AG10803 (cell line): ENCODE data around the gene C3orf62.

ENCODE experiments used
- DNase-seq: peaks from one replicate; pipeline ENCODE4 v3.0.0; 2010; ENCODE audit warnings: low read depth
- H3K4me3 ChIP-seq: 2 replicates; pipeline ENCODE4 v1.5.1; 2011; ENCODE audit warnings: mild to moderate bottlenecking, low read length, control low read depth
- TF ChIP-seq, protein P1 (sequence below): conservative IDR thresholded peaks from 2 replicates; pipeline ENCODE4 v1.5.1; 2011; ENCODE audit warnings: mild to moderate bottlenecking, low read length, control low read depth, inconsistent platforms

The C3orf62 gene

DNA sequence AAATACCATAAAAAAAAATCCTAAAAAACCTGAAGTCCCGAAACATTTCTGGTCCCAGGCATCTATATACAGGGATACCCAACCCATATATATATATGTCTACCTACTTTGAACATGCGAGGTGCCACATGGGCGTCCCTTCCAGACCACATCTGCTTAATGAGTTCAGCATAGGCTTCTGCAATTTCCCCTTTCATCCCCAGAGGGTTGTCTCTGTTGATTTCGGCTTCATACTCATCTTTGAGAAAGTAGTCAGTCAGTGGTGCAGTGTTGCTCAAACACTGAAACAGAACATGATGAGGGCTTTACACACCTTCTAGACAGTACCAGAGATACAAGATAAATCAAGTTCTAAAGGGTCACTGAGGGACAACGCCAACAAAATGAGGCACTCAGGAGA is 28.6 kb upstream of the C3orf62 start:
- no peak for DNase-seq
- TF ChIP-seq, protein P1, sequence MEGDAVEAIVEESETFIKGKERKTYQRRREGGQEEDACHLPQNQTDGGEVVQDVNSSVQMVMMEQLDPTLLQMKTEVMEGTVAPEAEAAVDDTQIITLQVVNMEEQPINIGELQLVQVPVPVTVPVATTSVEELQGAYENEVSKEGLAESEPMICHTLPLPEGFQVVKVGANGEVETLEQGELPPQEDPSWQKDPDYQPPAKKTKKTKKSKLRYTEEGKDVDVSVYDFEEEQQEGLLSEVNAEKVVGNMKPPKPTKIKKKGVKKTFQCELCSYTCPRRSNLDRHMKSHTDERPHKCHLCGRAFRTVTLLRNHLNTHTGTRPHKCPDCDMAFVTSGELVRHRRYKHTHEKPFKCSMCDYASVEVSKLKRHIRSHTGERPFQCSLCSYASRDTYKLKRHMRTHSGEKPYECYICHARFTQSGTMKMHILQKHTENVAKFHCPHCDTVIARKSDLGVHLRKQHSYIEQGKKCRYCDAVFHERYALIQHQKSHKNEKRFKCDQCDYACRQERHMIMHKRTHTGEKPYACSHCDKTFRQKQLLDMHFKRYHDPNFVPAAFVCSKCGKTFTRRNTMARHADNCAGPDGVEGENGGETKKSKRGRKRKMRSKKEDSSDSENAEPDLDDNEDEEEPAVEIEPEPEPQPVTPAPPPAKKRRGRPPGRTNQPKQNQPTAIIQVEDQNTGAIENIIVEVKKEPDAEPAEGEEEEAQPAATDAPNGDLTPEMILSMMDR, result no peak
- H3K4me3 ChIP-seq, result no peak overlapping the region

DNA sequence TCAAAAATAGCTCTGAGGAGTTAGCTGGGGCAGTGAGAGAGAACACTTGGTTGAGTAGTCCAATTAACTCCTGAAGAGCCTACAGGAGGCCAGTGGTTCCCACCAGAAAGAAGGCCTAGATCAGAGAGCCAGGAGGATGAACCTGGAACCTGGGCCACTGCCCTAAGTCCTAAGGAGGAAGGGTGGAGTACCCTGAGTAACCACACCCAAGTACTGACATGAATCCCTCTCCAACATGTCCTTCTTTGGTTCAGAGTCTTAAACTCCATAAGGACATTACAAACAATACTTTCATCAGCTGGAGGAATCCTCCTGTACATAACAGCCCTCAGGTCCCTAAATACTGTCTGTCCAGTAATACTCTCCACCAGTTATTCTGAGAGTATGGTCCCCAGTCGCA is 25.6 kb upstream of the C3orf62 start:
- TF ChIP-seq, protein P1, result no peak
- no peak for DNase-seq
- no peak overlapping the region for H3K4me3 ChIP-seq

DNA sequence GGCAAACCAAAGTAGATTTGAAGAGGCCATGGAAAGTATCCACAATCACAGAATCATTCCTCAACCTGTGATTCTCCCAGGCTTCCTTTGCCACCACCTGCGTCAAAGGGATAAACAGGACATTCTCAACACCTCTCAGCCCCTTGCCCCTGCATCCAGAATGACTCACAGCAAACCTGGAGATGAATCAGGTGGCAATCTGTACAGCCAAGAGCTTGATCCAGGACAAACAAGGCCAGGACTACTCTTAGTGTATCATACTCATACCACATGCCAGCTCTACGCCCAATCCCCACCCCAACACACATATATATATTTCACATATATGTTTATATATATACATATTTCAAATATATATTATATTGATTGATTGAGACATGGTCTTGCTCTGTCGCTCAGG is 23.6 kb upstream of the C3orf62 start:
- no peak for DNase-seq
- TF ChIP-seq, protein P1, result no peak
- H3K4me3 ChIP-seq, result no peak overlapping the region

DNA sequence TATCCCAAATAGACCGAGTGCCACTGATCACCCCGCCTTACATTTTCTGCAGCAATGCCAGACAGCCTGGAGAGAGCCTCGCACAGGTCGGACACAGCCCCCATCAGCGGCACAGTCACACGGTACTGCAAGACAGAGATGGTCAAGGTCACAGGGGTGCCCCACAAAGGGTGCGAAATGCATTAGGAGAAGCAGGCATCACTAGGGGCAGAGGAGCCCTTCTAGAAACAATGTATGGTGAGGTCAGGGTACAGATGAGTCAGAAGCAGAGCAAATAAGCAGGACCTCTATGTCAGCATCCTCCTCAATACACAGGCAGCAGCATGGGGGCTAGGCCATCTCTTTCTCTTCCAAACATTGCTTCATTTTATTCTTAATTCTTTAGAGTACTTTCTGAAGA is 21.5 kb upstream of the C3orf62 start:
- H3K4me3 ChIP-seq, result no peak overlapping the region
- TF ChIP-seq, protein P1, result no peak
- DNase-seq, result no peak

DNA sequence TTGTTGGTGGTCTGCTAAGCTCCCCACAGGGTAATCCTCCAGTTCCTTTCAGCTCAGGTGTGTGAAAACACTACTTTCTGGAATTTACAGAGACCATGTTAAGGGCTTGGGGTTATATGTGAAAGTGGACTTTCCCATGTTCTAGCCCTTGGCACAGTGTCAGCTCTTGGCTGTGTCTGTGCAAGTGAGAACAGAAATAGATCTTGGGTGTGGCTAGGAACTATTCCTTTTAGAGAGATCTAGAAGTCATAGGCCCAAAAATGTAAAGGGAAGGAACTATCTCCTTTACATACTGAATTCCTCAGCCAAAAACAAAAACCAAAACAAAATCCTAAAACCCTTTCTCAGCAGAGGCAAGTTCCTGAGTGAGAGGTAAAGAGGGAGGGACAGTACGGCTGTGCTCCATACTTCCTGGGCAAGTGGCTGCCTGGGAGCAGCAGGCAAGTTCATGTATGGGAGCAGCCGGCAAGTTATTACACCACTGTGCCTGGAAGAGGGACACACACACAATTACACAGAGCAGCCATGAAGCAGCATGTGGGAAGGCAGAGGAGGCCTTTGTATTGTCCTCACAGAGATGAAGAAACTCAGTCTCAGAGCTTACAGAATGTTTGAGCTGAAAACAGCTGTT is 19.9 kb upstream of the C3orf62 start:
- DNase-seq, result peak; percentile 36
- TF ChIP-seq, protein P1, result no peak
- H3K4me3 ChIP-seq, result no peak overlapping the region

DNA sequence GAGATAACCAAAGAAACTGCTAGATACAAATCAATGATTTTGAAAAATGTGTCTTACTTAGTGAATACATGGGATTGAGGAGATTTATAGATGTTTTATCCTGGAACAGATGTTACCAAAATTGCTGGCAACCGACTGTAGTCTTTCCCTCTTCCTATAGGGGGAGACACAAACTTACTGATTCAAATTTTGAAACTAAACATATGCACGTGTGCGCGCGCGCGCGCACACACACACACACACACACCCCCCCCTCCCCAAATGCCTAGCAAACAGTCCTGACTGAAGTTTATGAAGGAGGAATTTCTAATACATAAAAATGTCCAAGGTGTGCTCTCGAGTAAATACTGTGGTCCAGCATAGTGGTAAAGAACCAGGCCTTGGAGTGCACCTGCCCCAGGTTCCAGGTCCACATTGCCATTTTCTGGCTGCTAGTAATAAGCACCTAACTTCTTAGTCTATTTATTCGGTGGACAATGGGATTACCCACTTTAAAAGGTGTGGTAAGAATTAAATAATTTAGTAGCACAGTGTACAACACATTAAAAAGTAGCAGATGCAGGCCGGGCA is 18.5 kb upstream of the C3orf62 start:
- TF ChIP-seq, protein P1, result peak; percentile 75
- DNase-seq, result peak; percentile 59
- H3K4me3 ChIP-seq, result no peak overlapping the region

DNA sequence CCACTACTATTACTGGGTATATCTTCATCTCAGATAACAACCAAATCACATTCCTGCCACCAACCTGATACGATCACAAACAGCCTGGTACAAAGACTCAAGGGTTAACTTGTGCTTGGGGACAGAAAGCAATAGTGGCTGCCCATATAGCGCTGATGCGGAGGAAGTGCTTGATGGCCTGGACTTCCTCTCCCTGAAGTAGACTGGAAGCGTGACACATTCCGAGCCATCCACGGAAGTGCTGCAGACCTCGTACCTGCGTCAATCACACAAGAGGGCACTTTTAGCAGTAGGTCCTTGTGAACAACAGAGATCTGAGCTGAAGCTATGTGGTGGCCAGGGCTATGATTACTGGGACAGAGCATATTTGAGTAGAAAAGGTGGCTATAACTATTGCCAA is 17.3 kb upstream of the C3orf62 start:
- no peak for DNase-seq
- TF ChIP-seq, protein P1, result no peak

More for the DNA sequence above, 17.3 kb upstream of the C3orf62 start:
- H3K4me3 ChIP-seq, result no peak overlapping the region
